B cell (primary cell): ENCODE measurements around the gene RGL1.

Experiments used
- CTCF ChIP-seq: fragments of 200-600 bp; IDR thresholded peaks from one replicate; pipeline ENCODE4 v1.8.0; 2022; ENCODE audit warnings: antibody characterized with exemption, mild to moderate bottlenecking
- EZH2 ChIP-seq: IDR thresholded peaks from 2 replicates; pipeline ENCODE4 v1.6.1; 2012; ENCODE audit warnings: borderline replicate concordance, low read depth, mild to moderate bottlenecking, moderate library complexity, low read length; ENCODE audit not compliant: insufficient read depth, poor library complexity, severe bottlenecking

- TF ChIP-seq CTCF, result no peak
- no peak for TF ChIP-seq EZH2
These were observed 37.3 kb downstream of the RGL1 start for GRCh38 chr1:183841950-183842794.
